Heart left ventricle (tissue), 16 donors: Measurements from ENCODE around the gene ASXL2. TPM values are rescaled to one million over a fixed set of nuclear protein-coding genes. Genes with fewer than 3 reads are reported as not detected.

Experiments
- ATAC-seq, 4 donors: fragments of 200-7000 bp; cut with Tn5 transposase; one replicate each; pipeline ENCODE4 v1.9.1; 2020 to 2022; ENCODE audit warnings: moderate library complexity in 4 of 4, mild to moderate bottlenecking in 3 of 4, moderate number of reproducible peaks in 1 of 4
- DNase-seq, 5 donors: peaks; one replicate each; pipeline ENCODE4 v3.0.0-alpha.2; 2020
- H3K27ac ChIP-seq, 12 donors: fragments of 200-600 bp; sonication (generic) in 4 of 12; one replicate each; pipeline versions ENCODE4 v1.5.0 to v1.8.0; 2016 to 2022; ENCODE audit warnings: mild to moderate bottlenecking in 2 of 12
- H3K27me3 ChIP-seq, 9 donors: fragments of 200-600 bp; sonication (generic) in 2 of 9; one replicate each; pipeline versions ENCODE4 v1.5.1 to v1.8.0; 2016 to 2022; ENCODE audit warnings: mild to moderate bottlenecking in 3 of 9
- H3K36me3 ChIP-seq, 9 donors: fragments of 200-600 bp; sonication (generic) in 2 of 9; one replicate each; pipeline versions ENCODE4 v1.5.0 to v1.8.0; 2018 to 2022; ENCODE audit warnings: mild to moderate bottlenecking in 2 of 9
- H3K4me1 ChIP-seq, 12 donors: fragments of 200-600 bp; sonication (generic) in 4 of 12; one replicate each; pipeline versions ENCODE4 v1.5.0 to v1.8.0; 2016 to 2022; ENCODE audit warnings: mild to moderate bottlenecking in 3 of 12
- H3K4me3 ChIP-seq, 12 donors: fragments of 200-600 bp; sonication (generic) in 4 of 12; one replicate each; pipeline versions ENCODE4 v1.5.0 to v1.8.0; 2017 to 2022; ENCODE audit warnings: mild to moderate bottlenecking in 9 of 12, moderate library complexity in 4 of 12
- H3K9me3 ChIP-seq, 12 donors: fragments of 200-600 bp; sonication (generic) in 4 of 12; one replicate each; pipeline versions ENCODE4 v1.5.0 to v1.8.0; 2016 to 2022; ENCODE audit warnings: mild to moderate bottlenecking in 1 of 12
- CTCF ChIP-seq, 12 donors: fragments of 200-600 bp; sonication (generic) in 4 of 12; IDR thresholded peaks; one replicate each; pipeline versions ENCODE4 v1.5.0 to v1.8.0; 2018 to 2022; ENCODE audit warnings: antibody characterized with exemption in 12 of 12, mild to moderate bottlenecking in 5 of 12
- POLR2A ChIP-seq, 2 donors: fragments of 450-650 bp; IDR thresholded peaks; one replicate each; pipeline ENCODE4 v1.6.1; 2017; ENCODE audit warnings: antibody characterized with exemption in 2 of 2, mild to moderate bottlenecking in 2 of 2, moderate library complexity in 2 of 2
- WGBS, 4 donors: extraction: QIAGEN DNeasy Blood & Tissue Kit in 2 of 4; methylation state at CpG; one replicate each; pipeline versions ENCODE4 v1.1.5 to v1.1.7; 2013 to 2018; 5-methylcytosine and 5-hydroxymethylcytosine counted together
- intact Hi-C, 10 donors: fragments of 100-400 bp; cut with DNase I; formaldehyde crosslinking; loops; one replicate each; pipeline versions ENCODE4 v1.11.1 to v1.14.2; 2022
- polyA plus RNA-seq, 2 donors: library from polyadenylated mRNA; stranded (reverse); fragments of 200-250 nt; gene quantifications; one replicate each; pipeline ENCODE4 v1.2.3, GENCODE V29; 2013
- total RNA-seq, 9 donors: library from RNA; depleted of rRNA in 2 of 9; stranded (reverse); fragments of >200 nt in 2 of 9; fragmentation: NEBNext Ultra II Directional in 3 of 9; extraction: Animal tissue kit (Norgen Biotek cat#: 25700) in 3 of 9; gene quantifications; one replicate each; pipeline versions ENCODE4 v1.1.0 to v1.2.4, GENCODE V29; 2016 to 2023
- donor health status: ischemic (EF 13 %, LVEDD 7.1; RV severe dilation, severe dysfunction).
- donor health status: healthy with polysubstance abuse.
- donor health status: DM: no; HTN: yes; CAD: no.
- donor health status: DM: no; HTN: no; CAD: no.
- donor health status: ischemic (EF 25% LVEDD 6.9; RV normal size, moderate dysfunction).
- donor health status: ischemic (EF 25% LVEDD 5.7; RV mildly dilated, moderate dysfunction).
- donor health status: healthy.
- donor health status: DM: yes; HTN: yes; CAD: no.
- donor health status: ischemic (EF 35%, LVEDD 5.7; RV mildly dilated, moderate dysfunction).
- donor health status: nonischemic (EF 11% LVEDD 7.7; RV severe dilation, severe dysfunction).
- donor health status: DM: yes; HTN: yes; CAD: no.
- donor health status: PGD.
- donor health status: ischemic (EF 29% LVEDD 5.4; RV normal size, mild dysfunction).
- donor health status: nonischemic (EF 23%, LVEDD 6.1; RV moderate dilation, normal function).

The ASXL2 gene
- total and polyA plus RNA-seq, 11 donors = 1.9 to 35.3 (median 23.0) TPM

- H3K4me3 ChIP-seq = no peak overlapping the region
- TF ChIP-seq POLR2A (IDR thresholded peaks at IDR 0.05) (no peak), CTCF (IDR thresholded peaks at IDR 0.05) (no peak)
- no peaks in the 10 kb centered on the region for H3K9me3 ChIP-seq
- 94 to 97% (median 96%) methylated on average over 3 of the region's 3 CpGs for WGBS, 4 donors
- H3K27me3 ChIP-seq = no peaks in the 10 kb centered on the region
- peaks cover 0 to 41% (median 13%) of the 10 kb centered on the region in 9 donors for H3K36me3 ChIP-seq
- intact Hi-C loops = no loop called here
- no peak for ATAC-seq
- no peak overlapping the region for H3K27ac ChIP-seq
- peaks cover 0 to 2% (median 0%) of the 10 kb centered on the region in 12 donors for H3K4me1 ChIP-seq
- no peak for DNase-seq
Observed at GRCh38 chr2:25788457-25788856, 89.8 kb downstream of the ASXL2 start.

GRCh38 chr2:25787020-25787419, 91.3 kb downstream of the ASXL2 start:
- no peak for TF ChIP-seq CTCF (IDR thresholded peaks at IDR 0.05)
- TF ChIP-seq POLR2A (IDR thresholded peaks at IDR 0.05) = no peak
- H3K4me3 ChIP-seq = no peak overlapping the region

GRCh38 chr2:25784404-25784803, 93.9 kb downstream of the ASXL2 start:
- WGBS, 4 donors = 96 to 98% (median 97%) methylated on average over 4 of the region's 4 CpGs
- Histone ChIP-seq H3K9me3 (no peaks in the 10 kb centered on the region), H3K4me1 (no peaks in the 10 kb centered on the region), H3K27me3 (no peaks in the 10 kb centered on the region), H3K4me3 (no peak overlapping the region), H3K36me3 (peaks cover 0 to 41% (median 19%) of the 10 kb centered on the region in 9 donors), H3K27ac (no peak overlapping the region)
- no peak for TF ChIP-seq CTCF (IDR thresholded peaks at IDR 0.05)
- no peak for TF ChIP-seq POLR2A (IDR thresholded peaks at IDR 0.05)
- intact Hi-C loops = no loop called here
- DNase-seq (no peak), ATAC-seq (no peak)

More at GRCh38 chr2:25787020-25787419, 91.3 kb downstream of the ASXL2 start:
- Histone ChIP-seq H3K4me1 (no peaks in the 10 kb centered on the region), H3K27me3 (no peaks in the 10 kb centered on the region), H3K9me3 (no peaks in the 10 kb centered on the region), H3K36me3 (peaks cover 0 to 38% (median 19%) of the 10 kb centered on the region in 9 donors), H3K27ac (no peak overlapping the region)
- intact Hi-C loops = no loop called here
- no peak for DNase-seq
- 92 to 98% (median 92%) methylated on average over 2 of the region's 2 CpGs for WGBS, 4 donors
- ATAC-seq = no peak

GRCh38 chr2:25777077-25777476, 101.2 kb downstream of the ASXL2 start:
- Histone ChIP-seq H3K4me3 (no peak overlapping the region), H3K4me1 (no peaks in the 10 kb centered on the region), H3K27me3 (no peaks in the 10 kb centered on the region), H3K36me3 (peaks cover 0 to 14% (median 0%) of the 10 kb centered on the region in 9 donors), H3K27ac (no peak overlapping the region), H3K9me3 (peaks cover 0 to 3% (median 0%) of the 10 kb centered on the region in 12 donors)
- ATAC-seq (no peak), DNase-seq (no peak)
- intact Hi-C loops = no loop called here
- WGBS, 4 donors = 96 to 97% (median 96%) methylated on average over 5 of the region's 5 CpGs
- no peak for TF ChIP-seq CTCF (IDR thresholded peaks at IDR 0.05)
- TF ChIP-seq POLR2A (IDR thresholded peaks at IDR 0.05) = no peak
